GM12878 (cell line): Measurements from ENCODE around the gene CTDNEP1. TPM values are rescaled to one million over a fixed set of nuclear protein-coding genes. Genes with fewer than 3 reads are reported as not detected.

Source experiments
- ATAC-seq: fragments of 200-7000 bp; cut with Tn5 transposase; 3 replicates; pipeline ENCODE4 v1.9.1; 2020; ENCODE audit warnings: mild to moderate bottlenecking, moderate library complexity
- BruUV-seq: library from RNA; stranded (reverse); fragments of 400-500 nt; replicated peaks from 2 replicates; lab custom pipeline; 2021; lab: Mats Ljungman, UMichigan
- CTCF ChIA-PET: fragments of 300-600 bp; sonication (Branson Sonifier 250); formaldehyde crosslinking; extraction: SDS; loops from one replicate; lab custom pipeline; 2021; ENCODE audit warnings: inconsistent platforms; lab: Yijun Ruan, JAX
- POLR2A ChIA-PET: fragments of 350-600 bp; formaldehyde crosslinking; extraction: SDS; loops from one replicate; lab custom pipeline; 2021; ENCODE audit warnings: inconsistent platforms; lab: Charles Lee
- RAD21 ChIA-PET: fragments of 300-600 bp; sonication (Branson Sonifier 250); formaldehyde crosslinking; loops from one replicate; lab custom pipeline; 2023; ENCODE audit warnings: antibody characterized with exemption; ENCODE audit not compliant: unreplicated experiment; lab: Charles Lee
- SMC1A ChIA-PET: fragments of 300-600 bp; sonication (Branson Sonifier 250); formaldehyde crosslinking; loops from one replicate; lab custom pipeline; 2023; ENCODE audit not compliant: unreplicated experiment, uncharacterized antibody; lab: Charles Lee
- DNase-seq: peaks from one replicate; pipeline ENCODE4 v3.0.0-alpha.2; 2011; ENCODE audit warnings: low read depth, low spot score
- FAIRE-seq: peaks from 3 replicates; lab custom pipeline; 2011; peaks lifted over from hg19 to GRCh38; lab: Jason Lieb, UNC
- H2AFZ ChIP-seq: 2 replicates; pipeline ENCODE4 v1.6.0; 2011; ENCODE audit warnings: low read depth, low read length, control low read depth; ENCODE audit not compliant: control insufficient read depth
- H3K27ac ChIP-seq: 2 replicates; pipeline ENCODE4 v1.5.1; 2011; ENCODE audit warnings: control low read depth; ENCODE audit not compliant: control insufficient read depth, insufficient read depth
- H3K27me3 ChIP-seq, 2 experiments: replicated peaks in 1 of 2; 2 replicates each; pipeline versions ENCODE4 v1.6.0 to v1.6.1; 2011; ENCODE audit warnings: low read length in 1 of 2; ENCODE audit not compliant: control insufficient read depth in 2 of 2, insufficient read depth in 2 of 2
- H3K36me3 ChIP-seq, 2 experiments: 2 replicates each; pipeline ENCODE4 v1.5.1; 2011; ENCODE audit warnings: low read length in 1 of 2; ENCODE audit not compliant: control insufficient read depth in 2 of 2, insufficient read depth in 2 of 2
- H3K4me1 ChIP-seq: 2 replicates; pipeline ENCODE4 v1.6.1; 2011; ENCODE audit warnings: mild to moderate bottlenecking, low read length, moderate library complexity, mixed read lengths; ENCODE audit not compliant: control insufficient read depth, insufficient read depth
- H3K4me2 ChIP-seq: 2 replicates; pipeline ENCODE4 v1.6.0; 2011; ENCODE audit warnings: control low read depth; ENCODE audit not compliant: control insufficient read depth, insufficient read depth
- H3K4me3 ChIP-seq: fragments of 200-600 bp; sonication (generic); 2 replicates; pipeline ENCODE4 v1.5.1; 2016
- H3K79me2 ChIP-seq: 2 replicates; pipeline ENCODE4 v1.6.0; 2011; ENCODE audit warnings: low read length; ENCODE audit not compliant: control insufficient read depth, insufficient read depth
- H3K9ac ChIP-seq: 2 replicates; pipeline ENCODE4 v1.8.0; 2011; ENCODE audit warnings: low read length, control low read depth, mixed read lengths; ENCODE audit not compliant: control insufficient read depth, insufficient read depth
- H3K9me3 ChIP-seq: replicated peaks from 3 replicates; pipeline ENCODE4 v1.5.1; 2011; ENCODE audit warnings: mild to moderate bottlenecking, low read length; ENCODE audit not compliant: control insufficient read depth, insufficient read depth
- H4K20me1 ChIP-seq: 2 replicates; pipeline ENCODE4 v1.6.0; 2011; ENCODE audit not compliant: control insufficient read depth, insufficient read depth
- BACH1 ChIP-seq: fragments of 450-650 bp; IDR thresholded peaks from 2 replicates; pipeline ENCODE4 v1.6.1; 2017; ENCODE audit warnings: mild to moderate bottlenecking, borderline replicate concordance
- BHLHE40 ChIP-seq, 2 experiments: fragments of 450-650 bp in 1 of 2; IDR thresholded peaks; 2 replicates each; pipeline ENCODE4 v1.6.1; 2011 to 2017; ENCODE audit warnings: low read depth in 2 of 2, borderline replicate concordance in 1 of 2, improper control_type of control experiment in 1 of 2, low read length in 1 of 2, mild to moderate bottlenecking in 1 of 2
- CHD4 ChIP-seq: fragments of 200-600 bp; sonication (generic); IDR thresholded peaks from 2 replicates; pipeline ENCODE4 v1.6.1; 2016; ENCODE audit warnings: mild to moderate bottlenecking
- MLLT1 ChIP-seq: fragments of 450-650 bp; IDR thresholded peaks from 2 replicates; pipeline ENCODE4 v1.6.1; 2016; ENCODE audit warnings: mild to moderate bottlenecking
- MTA3 ChIP-seq: IDR thresholded peaks from 2 replicates; pipeline ENCODE4 v1.6.1; 2012; ENCODE audit warnings: low read length, inconsistent platforms, borderline replicate concordance
- MYB ChIP-seq: fragments of 150-350 bp; IDR thresholded peaks from 2 replicates; pipeline ENCODE4 v1.6.1; 2014; ENCODE audit warnings: mild to moderate bottlenecking, low read depth, low read length, borderline replicate concordance
- RB1 ChIP-seq: fragments of 450-650 bp; formaldehyde crosslinking; IDR thresholded peaks from 2 replicates; pipeline ENCODE4 v1.6.1; 2017; ENCODE audit warnings: mild to moderate bottlenecking, borderline replicate concordance
- RUNX3 ChIP-seq: IDR thresholded peaks from 2 replicates; pipeline ENCODE4 v1.6.1; 2012; ENCODE audit warnings: low read length, inconsistent platforms
- SKIL ChIP-seq: fragments of 450-650 bp; IDR thresholded peaks from 2 replicates; pipeline ENCODE4 v1.6.1; 2017; ENCODE audit warnings: mild to moderate bottlenecking, low read depth, inconsistent platforms; ENCODE audit not compliant: poor library complexity, severe bottlenecking
- SP1 ChIP-seq: IDR thresholded peaks from one replicate; pipeline ENCODE4 v1.6.1; 2011; ENCODE audit warnings: low read depth, low read length
- TAF1 ChIP-seq: IDR thresholded peaks from 2 replicates; pipeline ENCODE4 v1.6.1; 2011; ENCODE audit warnings: mild to moderate bottlenecking, low read depth, low read length, borderline replicate concordance
- ZNF622 ChIP-seq: fragments of 450-650 bp; IDR thresholded peaks from 2 replicates; pipeline ENCODE4 v1.6.1; 2017; ENCODE audit warnings: mild to moderate bottlenecking, inconsistent platforms
- ZNF687 ChIP-seq: fragments of 450-650 bp; IDR thresholded peaks from 2 replicates; pipeline ENCODE4 v1.6.1; 2017; ENCODE audit warnings: mild to moderate bottlenecking, moderate library complexity
- WGBS: methylation state at CpG from one replicate; pipeline ENCODE4 v1.1.6; 2016; ENCODE audit warnings: low lambda C conversion rate; ENCODE audit not compliant: insufficient replicate concordance, insufficient coverage; ENCODE audit errors: missing lambda C conversion rate; 5-methylcytosine and 5-hydroxymethylcytosine counted together
- in situ Hi-C: fragments of 300-500 bp; cut with MboI; formaldehyde crosslinking; loops from 9 replicates; pipeline ENCODE4 v1.14.3; 2018; ENCODE audit warnings: mixed read lengths
- intact Hi-C: fragments of 100-400 bp; cut with micrococcal nuclease; formaldehyde crosslinking; loops from one replicate; pipeline ENCODE4 v1.14.2; 2022; ENCODE audit not compliant: unreplicated experiment
- polyA plus RNA-seq, 11 experiments: library from polyadenylated mRNA; depleted of rRNA in 4 of 11; unstranded in 6 of 11; stranded (reverse) in 5 of 11; fragments of >200 nt; fragmentation: Nextera tagmentation in 4 of 11; fragmentation: Illumina TruSeq in 1 of 11; extraction: Ambion mirVana in 4 of 11; extraction: Trizol in 1 of 11; gene quantifications; 1 replicate in 1 of 11; 2 replicates in 10 of 11; pipeline versions ENCODE4 v1.2.1 to v1.2.3, GENCODE V29; 2011 to 2016; ENCODE audit warnings: inconsistent platforms in 2 of 11, missing spikeins in 2 of 11, low read depth in 1 of 11
- total RNA-seq, 4 experiments: library from RNA; depleted of rRNA in 3 of 4; stranded (reverse); fragments of >200 nt in 3 of 4; fragmentation: Illumina TruSeq in 1 of 4; extraction: Trizol in 1 of 4; gene quantifications; 2 replicates each; pipeline versions ENCODE4 v1.2.1 to v1.2.3, GENCODE V29; 2013 to 2021
- TF ChIP-seq, protein P1 (sequence below): IDR thresholded peaks from 2 replicates; pipeline ENCODE4 v1.6.1; 2011; ENCODE audit warnings: low read depth, low read length, improper control_type of control experiment, borderline replicate concordance

The CTDNEP1 gene
- total and polyA plus RNA-seq, 10 of the 15 experiments (the other 5 are each of a cell fraction or from before 2014, with no cell fraction given): 23.7 to 176 (median 30.3) TPM

DNA sequence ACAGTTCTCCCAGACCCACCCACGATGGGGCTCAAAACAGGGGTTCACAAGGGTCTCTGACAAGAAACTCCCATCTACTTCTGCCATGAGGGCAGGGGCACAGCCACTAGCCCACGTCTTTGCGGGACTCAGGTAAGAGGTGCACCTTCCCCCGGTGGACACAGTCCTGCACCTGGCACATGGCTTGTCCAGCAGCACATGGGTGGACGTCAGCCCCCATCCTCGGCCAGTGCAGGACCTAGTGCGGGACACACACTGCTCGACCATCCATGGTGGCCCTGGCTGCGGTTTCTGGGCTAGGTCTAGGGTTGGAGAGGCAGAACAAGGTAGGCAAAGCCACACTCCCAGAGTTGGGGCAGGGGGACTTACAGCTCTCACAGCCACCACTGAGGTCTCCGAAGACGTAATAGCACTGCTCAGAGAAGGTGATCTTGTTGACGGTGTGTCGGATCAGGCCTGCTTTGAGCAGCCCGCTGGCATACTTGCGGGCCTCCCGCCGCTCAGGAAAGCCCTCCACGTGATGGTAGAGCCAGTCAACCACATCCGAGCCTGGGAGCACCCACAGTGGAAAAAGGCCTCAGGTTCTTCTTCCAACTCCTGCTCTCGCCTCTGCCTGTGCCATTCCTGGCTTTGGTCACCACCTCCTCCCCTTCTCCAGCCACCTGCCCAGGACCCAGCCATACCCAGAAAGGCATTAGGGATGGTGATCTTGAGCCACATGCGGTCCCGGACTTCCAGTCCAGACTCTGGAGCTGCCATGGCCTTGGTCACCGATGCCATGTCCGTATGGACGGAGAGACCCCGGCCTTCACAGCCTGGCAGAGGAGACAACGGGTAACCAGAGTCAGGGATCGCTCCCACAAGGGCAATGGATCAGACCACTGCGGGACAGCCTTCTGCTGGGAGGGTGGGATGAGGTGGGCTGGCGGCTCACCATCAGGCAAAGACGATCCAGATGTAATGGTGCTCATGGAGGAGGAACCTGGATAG is 24.5 kb downstream of the CTDNEP1 start:
- CTCF ChIA-PET: no interaction called here
- no peak overlapping the region for H3K9ac ChIP-seq
- SMC1A ChIA-PET: no interaction called here
- H3K27me3 ChIP-seq: no peaks in the 10 kb centered on the region
- H3K4me1 ChIP-seq: no peaks in the 10 kb centered on the region; the same call in 1 of the 2 replicates
- POLR2A ChIA-PET: no interaction called here
- H2AFZ ChIP-seq: no peak overlapping the region
- 98% methylated on average over 31 of the region's 31 CpGs for whole genome bisulfite sequencing
- H3K79me2 ChIP-seq: peaks cover 5% of the 10 kb centered on the region
- H3K27ac ChIP-seq: no peak overlapping the region
- H3K9me3 ChIP-seq: no peaks in the 10 kb centered on the region
- intact Hi-C loops (no loop called here), in situ Hi-C loops (no loop called here)
- no peaks in the 10 kb centered on the region for H4K20me1 ChIP-seq
- ATAC-seq: no peak
- H3K4me2 ChIP-seq: no peak overlapping the region
- DNase-seq: no peak
- RAD21 ChIA-PET: no interaction called here
- H3K4me3 ChIP-seq: no peak overlapping the region
- no TSS peak for BruUV-seq
- H3K36me3 ChIP-seq: peaks cover 27 to 31% of the 10 kb centered on the region in 2 experiments
- FAIRE-seq: no peak
- TF ChIP-seq CHD4 (no peak), SKIL (no peak), RB1 (no peak), MYB (no peak), MTA3 (no peak), ZNF687 (no peak), BACH1 (no peak), MLLT1 (no peak), BHLHE40 (IDR thresholded peaks at IDR 0.05; ENCODE audit: borderline replicate concordance in 1 of 2, low read depth in 2 of 2, low read length in 1 of 2) (no peak), SP1 (no peak), ZNF622 (no peak), TAF1 (no peak), RUNX3 (no peak)
- TF ChIP-seq, protein P1, sequence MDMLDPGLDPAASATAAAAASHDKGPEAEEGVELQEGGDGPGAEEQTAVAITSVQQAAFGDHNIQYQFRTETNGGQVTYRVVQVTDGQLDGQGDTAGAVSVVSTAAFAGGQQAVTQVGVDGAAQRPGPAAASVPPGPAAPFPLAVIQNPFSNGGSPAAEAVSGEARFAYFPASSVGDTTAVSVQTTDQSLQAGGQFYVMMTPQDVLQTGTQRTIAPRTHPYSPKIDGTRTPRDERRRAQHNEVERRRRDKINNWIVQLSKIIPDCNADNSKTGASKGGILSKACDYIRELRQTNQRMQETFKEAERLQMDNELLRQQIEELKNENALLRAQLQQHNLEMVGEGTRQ: no peak
